IMR-90 (cell line): ENCODE data around the gene ANXA7. TPM values are rescaled to one million over a fixed set of nuclear protein-coding genes. Genes with fewer than 3 reads are reported as not detected.

Experiments
- ATAC-seq: fragments of 200-7000 bp; cut with Tn5 transposase; 2 replicates; pipeline ENCODE4 v1.9.1; 2020; ENCODE audit warnings: low read depth, mild to moderate bottlenecking, moderate library complexity
- BruUV-seq: library from RNA; stranded (reverse); fragments of 400-500 nt; replicated peaks from 2 replicates; lab custom pipeline; 2021; lab: Mats Ljungman, UMichigan
- CTCF ChIA-PET: fragments of 300-600 bp; formaldehyde crosslinking; extraction: SDS; loops from one replicate; lab custom pipeline; 2021; ENCODE audit warnings: antibody characterized with exemption; lab: Yijun Ruan, JAX
- POLR2A ChIA-PET: fragments of 300-600 bp; sonication (Branson Sonifier 250); formaldehyde crosslinking; loops from one replicate; lab custom pipeline; 2022; ENCODE audit warnings: antibody characterized with exemption; ENCODE audit not compliant: unreplicated experiment; lab: Charles Lee
- DNase-seq: peaks from one replicate; pipeline ENCODE4 v3.0.0; 2013
- H2AFZ ChIP-seq: replicated peaks from 2 replicates; pipeline ENCODE3; 2013; ENCODE audit warnings: low read length, mild to moderate bottlenecking; ENCODE audit not compliant: poor library complexity
- H2AK5ac ChIP-seq: 2 replicates; pipeline ENCODE4 v1.6.1; 2013; ENCODE audit warnings: low read depth, low read length, inconsistent platforms
- H2AK9ac ChIP-seq: replicated peaks from 2 replicates; pipeline ENCODE3; 2013; ENCODE audit warnings: mild to moderate bottlenecking, low read depth, low read length, moderate library complexity; ENCODE audit not compliant: poor library complexity
- H2BK120ac ChIP-seq: 2 replicates; pipeline ENCODE4 v1.6.1; 2013; ENCODE audit warnings: low read depth, low read length, inconsistent platforms
- H2BK15ac ChIP-seq: 3 replicates; pipeline ENCODE4 v1.6.1; 2013; ENCODE audit warnings: low read depth, low read length, inconsistent platforms
- H2BK20ac ChIP-seq: 2 replicates; pipeline ENCODE4 v1.6.1; 2013; ENCODE audit warnings: low read depth, mild to moderate bottlenecking, inconsistent platforms, low read length, moderate library complexity
- H2BK5ac ChIP-seq: 2 replicates; pipeline ENCODE4 v1.6.1; 2013; ENCODE audit warnings: mild to moderate bottlenecking, low read depth, low read length, inconsistent platforms; ENCODE audit not compliant: poor library complexity, severe bottlenecking
- H3K14ac ChIP-seq: replicated peaks from 2 replicates; pipeline ENCODE4 v1.6.1; 2013; ENCODE audit warnings: low read depth, low read length, inconsistent platforms
- H3K18ac ChIP-seq: 2 replicates; pipeline ENCODE4 v1.6.1; 2013; ENCODE audit warnings: low read depth, low read length, control low read depth
- H3K23ac ChIP-seq: 2 replicates; pipeline ENCODE4 v1.6.1; 2013; ENCODE audit warnings: low read depth, low read length, inconsistent platforms
- H3K27ac ChIP-seq: 2 replicates; pipeline ENCODE4 v1.5.1; 2013; ENCODE audit warnings: mild to moderate bottlenecking, control low read depth, low read length; ENCODE audit not compliant: insufficient read depth
- H3K27me3 ChIP-seq: 2 replicates; pipeline ENCODE4 v1.6.1; 2013; ENCODE audit warnings: low read length; ENCODE audit not compliant: control insufficient read depth, insufficient read depth
- H3K36me3 ChIP-seq: 2 replicates; pipeline ENCODE4 v1.6.1; 2013; ENCODE audit warnings: low read length, mixed read lengths; ENCODE audit not compliant: control insufficient read depth, insufficient read depth
- H3K4ac ChIP-seq: 2 replicates; pipeline ENCODE4 v1.6.1; 2013; ENCODE audit warnings: low read depth, low read length, inconsistent platforms
- H3K4me1 ChIP-seq: 2 replicates; pipeline ENCODE4 v1.6.1; 2013; ENCODE audit warnings: low read length, mixed read lengths; ENCODE audit not compliant: control insufficient read depth, insufficient read depth
- H3K4me2 ChIP-seq: 2 replicates; pipeline ENCODE4 v1.6.1; 2013; ENCODE audit warnings: low read depth, mild to moderate bottlenecking, control low read depth, low read length, moderate library complexity
- H3K4me3 ChIP-seq: 2 replicates; pipeline ENCODE4 v1.5.1; 2013; ENCODE audit warnings: low read depth, mild to moderate bottlenecking, control low read depth, low read length, moderate library complexity; ENCODE audit not compliant: insufficient read depth
- H3K56ac ChIP-seq: 2 replicates; pipeline ENCODE4 v1.6.1; 2013; ENCODE audit warnings: low read length, inconsistent platforms; ENCODE audit not compliant: insufficient read depth; ENCODE audit errors: extremely low read depth
- H3K79me1 ChIP-seq, 2 experiments: 2 replicates each; pipeline ENCODE4 v1.6.1; 2013; ENCODE audit warnings: low read length in 2 of 2, inconsistent platforms in 1 of 2, low read depth in 1 of 2
- H3K9ac ChIP-seq: 2 replicates; pipeline ENCODE4 v1.6.1; 2013; ENCODE audit warnings: low read depth, low read length, control low read depth
- H3K9me1 ChIP-seq: 2 replicates; pipeline ENCODE4 v1.6.1; 2013; ENCODE audit warnings: low read length, inconsistent platforms; ENCODE audit not compliant: insufficient read depth
- H3K9me3 ChIP-seq: 2 replicates; pipeline ENCODE4 v1.6.1; 2013; ENCODE audit warnings: low read length; ENCODE audit not compliant: control insufficient read depth, insufficient read depth
- H4K20me1 ChIP-seq: 2 replicates; pipeline ENCODE4 v1.6.1; 2013; ENCODE audit warnings: low read length, inconsistent platforms; ENCODE audit not compliant: insufficient read depth
- H4K5ac ChIP-seq: 2 replicates; pipeline ENCODE4 v1.6.1; 2013; ENCODE audit warnings: mild to moderate bottlenecking, low read depth, low read length, control low read depth
- H4K8ac ChIP-seq, 2 experiments: 2 replicates each; pipeline ENCODE4 v1.6.1; 2013; ENCODE audit warnings: low read depth in 2 of 2, low read length in 2 of 2, control low read depth in 1 of 2, inconsistent platforms in 1 of 2
- H4K91ac ChIP-seq: 2 replicates; pipeline ENCODE4 v1.6.1; 2013; ENCODE audit warnings: low read depth, low read length, inconsistent platforms; ENCODE audit not compliant: insufficient read depth
- BHLHE40 ChIP-seq: fragments of 150-350 bp; IDR thresholded peaks from 2 replicates; pipeline ENCODE4 v1.6.1; 2016; ENCODE audit warnings: mild to moderate bottlenecking, low read depth, low read length
- CEBPB ChIP-seq: IDR thresholded peaks from 2 replicates; pipeline ENCODE4 v1.6.1; 2012; ENCODE audit warnings: low read depth, low read length, improper control_type of control experiment
- RFX5 ChIP-seq: IDR thresholded peaks from 2 replicates; pipeline ENCODE4 v1.8.0; 2012; ENCODE audit warnings: low read depth, mild to moderate bottlenecking, low read length, moderate library complexity
- SMC3 ChIP-seq: fragments of 150-350 bp; IDR thresholded peaks from 2 replicates; pipeline ENCODE4 v1.6.1; 2016; ENCODE audit warnings: low read depth, mild to moderate bottlenecking, antibody characterized with exemption, low read length, moderate library complexity
- WGBS, 2 experiments: methylation state at CpG; one replicate each; pipeline versions ENCODE4 v1.1.5 to v1.1.7; 2013; ENCODE audit warnings: missing lambda C conversion rate in 2 of 2; ENCODE audit not compliant: insufficient read length in 1 of 2; ENCODE audit errors: extremely low coverage in 2 of 2; 5-methylcytosine and 5-hydroxymethylcytosine counted together
- dilution Hi-C: fragments of 300-500 bp; cut with HindIII; formaldehyde crosslinking; loops from one replicate; pipeline ENCODE4 v1.14.3; 2018; ENCODE audit warnings: low sequenced_read_pairs; ENCODE audit not compliant: unreplicated experiment
- in situ Hi-C: fragments of 300-500 bp; cut with MboI; formaldehyde crosslinking; loops from 3 replicates; pipeline ENCODE4 v1.14.3; 2019; ENCODE audit warnings: low sequenced_read_pairs, inconsistent platforms, mixed read lengths
- intact Hi-C: fragments of 100-400 bp; cut with micrococcal nuclease; formaldehyde crosslinking; loops from 2 replicates; pipeline ENCODE4 v1.10.0; 2022
- polyA plus RNA-seq, 3 experiments: library from polyadenylated mRNA; depleted of rRNA; stranded (reverse); fragments of >200 nt; gene quantifications; 2 replicates each; pipeline ENCODE4 v1.2.3, GENCODE V29; 2012; ENCODE audit warnings: low replicate concordance in 1 of 3
- total RNA-seq: library from RNA; depleted of rRNA; stranded (reverse); fragments of >200 nt; gene quantifications from 2 replicates; pipeline ENCODE4 v1.2.3, GENCODE V29; 2012
- TF ChIP-seq, protein P1 (sequence below): fragments of 150-350 bp; IDR thresholded peaks from 2 replicates; pipeline ENCODE4 v1.6.1; 2017; ENCODE audit warnings: mild to moderate bottlenecking, antibody characterized with exemption, low read length, low read depth

ANXA7 gene
- total and polyA plus RNA-seq, 2 of the 4 experiments (the other 2 are of a cell fraction), result 77.4 to 120 TPM

DNA sequence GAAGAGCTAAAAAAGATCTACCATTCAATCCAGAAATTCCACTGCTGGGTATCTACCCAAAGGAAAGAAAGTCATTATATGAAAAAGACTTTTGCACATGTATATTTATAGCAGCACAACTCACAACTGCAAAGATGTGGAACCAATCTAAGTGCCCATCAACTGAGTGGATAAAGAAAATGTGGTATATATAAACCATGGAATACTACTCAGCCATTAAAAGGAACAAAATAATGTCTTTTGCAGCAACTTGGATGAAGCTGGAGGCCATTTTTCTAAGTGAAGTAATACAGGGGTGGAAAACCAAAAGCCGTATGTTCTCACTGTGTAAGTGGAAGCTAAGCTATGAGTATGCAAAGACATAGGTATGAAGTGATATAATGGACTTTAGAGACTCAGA is 3.0 kb downstream of the ANXA7 start:
- H4K5ac ChIP-seq, result no peak overlapping the region
- H3K27me3 ChIP-seq, result no peaks in the 10 kb centered on the region
- no peak overlapping the region for H3K4ac ChIP-seq
- no peak overlapping the region for H3K9ac ChIP-seq
- no peak overlapping the region for H3K27ac ChIP-seq
- H2AK9ac ChIP-seq, result no peak overlapping the region
- H2AK5ac ChIP-seq, result no peak overlapping the region
- no peak overlapping the region for H3K4me2 ChIP-seq
- H2BK120ac ChIP-seq, result no peak overlapping the region
- H2BK5ac ChIP-seq, result no peak overlapping the region
- H3K18ac ChIP-seq, result no peak overlapping the region
- dilution Hi-C loops, result no loop called here
- H3K9me1 ChIP-seq, result peaks cover 6% of the 10 kb centered on the region
- no peak overlapping the region for H4K91ac ChIP-seq
- intact Hi-C loops, result loop anchor here (10.0 kb wide), 1 partner anchor 234 kb away; the partner anchor contains the start of gene MYOZ1
- ChIA-PET CTCF (interaction anchor here (0.6 kb wide), 1 partner anchor 20 kb away, joined by 3 read pairs; no protein-coding TSS in a partner anchor), POLR2A (no interaction called here)
- no peaks in the 10 kb centered on the region for H3K4me1 ChIP-seq
- in situ Hi-C loops, result no loop called here
- H3K79me1 ChIP-seq, result peaks cover 23 to 53% of the 10 kb centered on the region in 2 experiments
- no peak overlapping the region for H3K56ac ChIP-seq
- WGBS, 2 experiments, result no CpG with 5 or more reads among the region's 1 CpG
- DNase-seq, result no peak
- TF ChIP-seq CEBPB, result no peak
- no peak for TF ChIP-seq SMC3
- TF ChIP-seq BHLHE40, result no peak
- no peak for TF ChIP-seq RFX5
- TF ChIP-seq, protein P1, sequence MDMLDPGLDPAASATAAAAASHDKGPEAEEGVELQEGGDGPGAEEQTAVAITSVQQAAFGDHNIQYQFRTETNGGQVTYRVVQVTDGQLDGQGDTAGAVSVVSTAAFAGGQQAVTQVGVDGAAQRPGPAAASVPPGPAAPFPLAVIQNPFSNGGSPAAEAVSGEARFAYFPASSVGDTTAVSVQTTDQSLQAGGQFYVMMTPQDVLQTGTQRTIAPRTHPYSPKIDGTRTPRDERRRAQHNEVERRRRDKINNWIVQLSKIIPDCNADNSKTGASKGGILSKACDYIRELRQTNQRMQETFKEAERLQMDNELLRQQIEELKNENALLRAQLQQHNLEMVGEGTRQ, result no peak
- no peak overlapping the region for H3K14ac ChIP-seq
- H3K4me3 ChIP-seq, result no peak overlapping the region
- ATAC-seq, result no peak
- BruUV-seq, result no TSS peak
- H4K8ac ChIP-seq, result no peak overlapping the region
- H3K36me3 ChIP-seq, result no peaks in the 10 kb centered on the region; the same call in 1 of the 2 replicates
- H2BK15ac ChIP-seq, result no peak overlapping the region
- H2AFZ ChIP-seq, result no peak overlapping the region
- H3K9me3 ChIP-seq, result no peaks in the 10 kb centered on the region
- H2BK20ac ChIP-seq, result no peak overlapping the region
- H4K20me1 ChIP-seq, result peaks cover 31% of the 10 kb centered on the region
- H3K23ac ChIP-seq, result no peak overlapping the region
